GM21515 (cell line): Measurements from ENCODE around the gene SLC36A1.
"Not testable (repeated sequence)": the region's sequence is repeated elsewhere in the genome, so short reads cannot be mapped to it uniquely, and the experiment has no call there.

Experiments
- ATAC-seq: cut with Tn5 transposase; IDR thresholded peaks from one replicate; pipeline ENCODE4 v1.9.1; 2021; ENCODE audit not compliant: unreplicated experiment

The SLC36A1 gene

GRCh38 chr5:151483176-151483575 lies 35.8 kb downstream of the SLC36A1 start:
- no peak for ATAC-seq

- no peak for ATAC-seq
Observed at GRCh38 chr5:151483647-151484046, 36.2 kb downstream of the SLC36A1 start.

GRCh38 chr5:151487544-151487943 lies 40.1 kb downstream of the SLC36A1 start:
- ATAC-seq = no peak

GRCh38 chr5:151490627-151491026 lies 43.2 kb downstream of the SLC36A1 start:
- ATAC-seq = no peak

- no peak for ATAC-seq
Observed at GRCh38 chr5:151491062-151491461, 43.7 kb downstream of the SLC36A1 start.

GRCh38 chr5:151492729-151493128 lies 45.3 kb downstream of the SLC36A1 start:
- no peak for ATAC-seq

- no peak for ATAC-seq
Observed at GRCh38 chr5:151493665-151494064, 46.3 kb downstream of the SLC36A1 start.

GRCh38 chr5:151495320-151495719 lies 47.9 kb downstream of the SLC36A1 start:
- ATAC-seq = no peak

GRCh38 chr5:151496041-151496484 lies 48.7 kb downstream of the SLC36A1 start:
- no peak for ATAC-seq

GRCh38 chr5:151497391-151498002 lies 50.1 kb downstream of the SLC36A1 start:
- ATAC-seq = no peak

GRCh38 chr5:151498395-151499155 lies 51.2 kb downstream of the SLC36A1 start:
- ATAC-seq = no peak

GRCh38 chr5:151499501-151500035 lies 52.2 kb downstream of the SLC36A1 start:
- no peak for ATAC-seq

GRCh38 chr5:151504006-151504405 lies 56.6 kb downstream of the SLC36A1 start:
- no peak for ATAC-seq

- ATAC-seq = not testable (repeated sequence)
Observed at GRCh38 chr5:151508308-151508707, 60.9 kb downstream of the SLC36A1 start.

- no peak for ATAC-seq
Observed at GRCh38 chr5:151509231-151509630, 61.8 kb downstream of the SLC36A1 start.

- no peak for ATAC-seq
Observed at GRCh38 chr5:151509836-151510235, 62.4 kb downstream of the SLC36A1 start.

GRCh38 chr5:151517122-151517920 lies 69.9 kb downstream of the SLC36A1 start:
- ATAC-seq = no peak

GRCh38 chr5:151520294-151520693 lies 72.9 kb downstream of the SLC36A1 start:
- no peak for ATAC-seq

GRCh38 chr5:151522226-151522625 lies 74.8 kb downstream of the SLC36A1 start:
- ATAC-seq = no peak

- peak; percentile 76 for ATAC-seq
Observed at GRCh38 chr5:151523335-151523734, 75.9 kb downstream of the SLC36A1 start.

- no peak for ATAC-seq
Observed at GRCh38 chr5:151528153-151528552, 80.8 kb downstream of the SLC36A1 start.
